Astrocyte (in vitro differentiated cells and primary cell): ENCODE data around the gene CDK14. TPM values are rescaled to one million over a fixed set of nuclear protein-coding genes. Genes with fewer than 3 reads are reported as not detected.

Experiments
- DNase-seq: peaks from one replicate; pipeline ENCODE4 v3.0.0-alpha.2; 2010; ENCODE audit warnings: low read depth
- FAIRE-seq: peaks from 2 replicates; lab custom pipeline; 2011; peaks lifted over from hg19 to GRCh38; lab: Jason Lieb, UNC
- H2AFZ ChIP-seq: 2 replicates; pipeline ENCODE4 v1.6.0; 2012; ENCODE audit warnings: low read depth, low read length, inconsistent platforms
- H3K27ac ChIP-seq: 2 replicates; pipeline ENCODE4 v1.5.1; 2011; ENCODE audit warnings: low read depth, low read length, inconsistent platforms
- H3K27me3 ChIP-seq: 2 replicates; pipeline ENCODE4 v1.6.0; 2011; ENCODE audit warnings: low read length, inconsistent platforms; ENCODE audit not compliant: insufficient read depth
- H3K36me3 ChIP-seq: 2 replicates; pipeline ENCODE4 v1.5.1; 2011; ENCODE audit warnings: low read length, inconsistent platforms; ENCODE audit not compliant: insufficient read depth
- H3K4me1 ChIP-seq: 2 replicates; pipeline ENCODE4 v1.5.1; 2011; ENCODE audit warnings: low read length, inconsistent platforms; ENCODE audit not compliant: insufficient read depth
- H3K4me2 ChIP-seq: 2 replicates; pipeline ENCODE4 v1.6.0; 2012; ENCODE audit warnings: low read length, inconsistent platforms
- H3K4me3 ChIP-seq: 2 replicates; pipeline ENCODE4 v1.5.1; 2011; ENCODE audit warnings: low read depth, mild to moderate bottlenecking, low read length, inconsistent platforms; ENCODE audit not compliant: insufficient read depth
- H3K79me2 ChIP-seq: 2 replicates; pipeline ENCODE4 v1.6.0; 2012; ENCODE audit warnings: mild to moderate bottlenecking, low read length, inconsistent platforms; ENCODE audit not compliant: insufficient read depth
- H3K9ac ChIP-seq: 2 replicates; pipeline ENCODE4 v1.6.0; 2012; ENCODE audit warnings: mild to moderate bottlenecking, low read length, inconsistent platforms
- H3K9me3 ChIP-seq: 2 replicates; pipeline ENCODE4 v1.5.1; 2012; ENCODE audit warnings: low read depth, mild to moderate bottlenecking, low read length, inconsistent platforms; ENCODE audit not compliant: insufficient read depth
- H4K20me1 ChIP-seq: 2 replicates; pipeline ENCODE4 v1.6.0; 2012; ENCODE audit warnings: low read length, inconsistent platforms; ENCODE audit not compliant: insufficient read depth
- H3K27ac Mint-ChIP-seq: one replicate; pipeline ENCODE4 v1.8.0; 2021; ENCODE audit warnings: mild to moderate bottlenecking, mixed read lengths; ENCODE audit not compliant: unreplicated experiment
- H3K27me3 Mint-ChIP-seq: one replicate; pipeline ENCODE4 v1.8.0; 2021; ENCODE audit warnings: low read depth, mixed read lengths; ENCODE audit not compliant: unreplicated experiment
- H3K36me3 Mint-ChIP-seq: one replicate; pipeline ENCODE4 v1.8.0; 2021; ENCODE audit warnings: low read depth, mixed read lengths; ENCODE audit not compliant: unreplicated experiment
- H3K4me1 Mint-ChIP-seq: one replicate; pipeline ENCODE4 v1.8.0; 2021; ENCODE audit warnings: low read depth, mixed read lengths; ENCODE audit not compliant: unreplicated experiment
- H3K4me3 Mint-ChIP-seq: one replicate; pipeline ENCODE4 v1.8.0; 2021; ENCODE audit warnings: mild to moderate bottlenecking, moderate library complexity, mixed read lengths; ENCODE audit not compliant: unreplicated experiment
- H3K9me3 Mint-ChIP-seq: one replicate; pipeline ENCODE4 v1.8.0; 2021; ENCODE audit warnings: mild to moderate bottlenecking, mixed read lengths; ENCODE audit not compliant: unreplicated experiment
- CTCF ChIP-seq: IDR thresholded peaks from 2 replicates; pipeline ENCODE4 v1.5.1; 2011; ENCODE audit warnings: low read depth, mild to moderate bottlenecking, inconsistent platforms, low read length, moderate library complexity; ENCODE audit not compliant: insufficient read depth
- EZH2 ChIP-seq: IDR thresholded peaks from 2 replicates; pipeline ENCODE4 v1.6.1; 2012; ENCODE audit warnings: mild to moderate bottlenecking, low read length, inconsistent platforms; ENCODE audit not compliant: insufficient read depth
- total RNA-seq: library from RNA; stranded (reverse); gene quantifications from 2 replicates; pipeline ENCODE4 v1.2.1, GENCODE V29; 2021

Gene CDK14
- total RNA-seq, 1 donor from 2014 or later = 30.2 TPM

GRCh38 chr7:91050677-91051076 is 454.6 kb downstream of the CDK14 start:
- H3K27ac ChIP-seq = no peak overlapping the region
- no peak overlapping the region for H3K4me2 ChIP-seq
- H3K36me3 ChIP-seq = no peaks in the 10 kb centered on the region
- H2AFZ ChIP-seq = no peak overlapping the region
- no peak overlapping the region for H3K9ac ChIP-seq
- peaks cover 17% of the 10 kb centered on the region for H3K4me1 Mint-ChIP-seq
- H3K9me3 Mint-ChIP-seq = no peaks in the 10 kb centered on the region
- H3K79me2 ChIP-seq = no peaks in the 10 kb centered on the region
- H3K27me3 Mint-ChIP-seq = no peaks in the 10 kb centered on the region
- TF ChIP-seq CTCF (no peak), EZH2 (no peak)
- H3K36me3 Mint-ChIP-seq = no peaks in the 10 kb centered on the region
- no peaks in the 10 kb centered on the region for H3K4me1 ChIP-seq
- no peak overlapping the region for H3K4me3 ChIP-seq
- no peaks in the 10 kb centered on the region for H3K9me3 ChIP-seq
- H3K27me3 ChIP-seq = no peaks in the 10 kb centered on the region
- no peak for FAIRE-seq
- H4K20me1 ChIP-seq = no peaks in the 10 kb centered on the region
- DNase-seq = no peak
- no peak overlapping the region for H3K4me3 Mint-ChIP-seq
- H3K27ac Mint-ChIP-seq = no peak overlapping the region

- FAIRE-seq (no peak), DNase-seq (no peak)
- H3K27ac ChIP-seq = no peak overlapping the region
- H2AFZ ChIP-seq = no peak overlapping the region
- no peaks in the 10 kb centered on the region for H4K20me1 ChIP-seq
- no peaks in the 10 kb centered on the region for H3K79me2 ChIP-seq
- TF ChIP-seq CTCF = no peak
- TF ChIP-seq EZH2 = no peak
- no peaks in the 10 kb centered on the region for H3K9me3 ChIP-seq
- Mint-ChIP-seq H3K36me3 (no peaks in the 10 kb centered on the region), H3K4me1 (peaks cover 14% of the 10 kb centered on the region), H3K4me3 (no peak overlapping the region), H3K27ac (peak overlapping the region; percentile 26), H3K27me3 (no peaks in the 10 kb centered on the region), H3K9me3 (no peaks in the 10 kb centered on the region)
- no peak overlapping the region for H3K4me3 ChIP-seq
- H3K4me2 ChIP-seq = no peak overlapping the region
- H3K27me3 ChIP-seq = no peaks in the 10 kb centered on the region
- H3K36me3 ChIP-seq = no peaks in the 10 kb centered on the region
- no peak overlapping the region for H3K9ac ChIP-seq
- no peaks in the 10 kb centered on the region for H3K4me1 ChIP-seq
Measured at GRCh38 chr7:91051966-91052365, 455.8 kb downstream of the CDK14 start.

- Histone ChIP-seq H2AFZ (no peak overlapping the region), H4K20me1 (no peaks in the 10 kb centered on the region), H3K36me3 (no peaks in the 10 kb centered on the region), H3K4me1 (no peaks in the 10 kb centered on the region), H3K9me3 (no peaks in the 10 kb centered on the region), H3K4me3 (no peak overlapping the region), H3K27ac (no peak overlapping the region), H3K9ac (no peak overlapping the region), H3K79me2 (no peaks in the 10 kb centered on the region), H3K27me3 (no peaks in the 10 kb centered on the region), H3K4me2 (no peak overlapping the region)
- no peaks in the 10 kb centered on the region for H3K9me3 Mint-ChIP-seq
- FAIRE-seq (no peak), DNase-seq (no peak)
- H3K27me3 Mint-ChIP-seq = no peaks in the 10 kb centered on the region
- H3K27ac Mint-ChIP-seq = no peak overlapping the region
- H3K36me3 Mint-ChIP-seq = no peaks in the 10 kb centered on the region
- TF ChIP-seq EZH2 = no peak
- TF ChIP-seq CTCF = no peak
- no peak overlapping the region for H3K4me3 Mint-ChIP-seq
- peaks cover 9% of the 10 kb centered on the region for H3K4me1 Mint-ChIP-seq
Measured at GRCh38 chr7:91054374-91054773, 458.3 kb downstream of the CDK14 start.
